Fibroblast of lung (primary cell): Measurements from ENCODE around the gene CALN1. TPM values are rescaled to one million over a fixed set of nuclear protein-coding genes. Genes with fewer than 3 reads are reported as not detected.

Experiments
- DNase-seq, 2 donors: peaks; one replicate each; pipeline versions ENCODE4 v3.0.0 to v3.0.0-alpha.2; 2010; ENCODE audit warnings: low read depth in 2 of 2
- H2AFZ ChIP-seq: 2 replicates; pipeline ENCODE4 v1.5.1; 2012; ENCODE audit warnings: low read length, control low read depth, inconsistent platforms
- H3K27ac ChIP-seq: 2 replicates; pipeline ENCODE4 v1.5.1; 2011; ENCODE audit warnings: low read length, control low read depth; ENCODE audit not compliant: insufficient read depth
- H3K27me3 ChIP-seq: 2 replicates; pipeline ENCODE4 v1.5.1; 2011; ENCODE audit warnings: mild to moderate bottlenecking, low read length; ENCODE audit not compliant: control insufficient read depth, insufficient read depth
- H3K36me3 ChIP-seq: 2 replicates; pipeline ENCODE4 v1.5.1; 2011; ENCODE audit warnings: low read length; ENCODE audit not compliant: control insufficient read depth, insufficient read depth
- H3K4me1 ChIP-seq: 2 replicates; pipeline ENCODE4 v1.5.1; 2011; ENCODE audit warnings: low read length; ENCODE audit not compliant: control insufficient read depth, insufficient read depth; ENCODE audit errors: extremely low read depth
- H3K4me2 ChIP-seq: 2 replicates; pipeline ENCODE4 v1.5.1; 2011; ENCODE audit warnings: low read length, control low read depth; ENCODE audit not compliant: insufficient read depth; ENCODE audit errors: extremely low read depth
- H3K4me3 ChIP-seq, 4 experiments: fragments of 200-600 bp in 1 of 4; sonication (generic) in 1 of 4; replicated peaks in 1 of 4; 2 replicates each; pipeline ENCODE4 v1.5.1; 2011 to 2016; ENCODE audit warnings: low read length in 4 of 4, low read depth in 3 of 4, mild to moderate bottlenecking in 3 of 4, control low read depth in 2 of 4, inconsistent platforms in 1 of 4, mixed read lengths in 1 of 4; ENCODE audit not compliant: insufficient read depth in 1 of 4; ENCODE audit errors: control extremely low read depth in 1 of 4
- H3K79me2 ChIP-seq: 2 replicates; pipeline ENCODE4 v1.5.1; 2012; ENCODE audit warnings: mild to moderate bottlenecking, low read length, inconsistent platforms; ENCODE audit not compliant: control insufficient read depth, insufficient read depth
- H3K9ac ChIP-seq: 2 replicates; pipeline ENCODE4 v1.5.1; 2011; ENCODE audit warnings: mild to moderate bottlenecking, low read length, control low read depth; ENCODE audit not compliant: insufficient read depth
- H3K9me3 ChIP-seq: 2 replicates; pipeline ENCODE4 v1.5.1; 2012; ENCODE audit warnings: low read depth, low read length; ENCODE audit not compliant: control insufficient read depth, insufficient read depth
- H4K20me1 ChIP-seq: 2 replicates; pipeline ENCODE4 v1.5.1; 2011; ENCODE audit warnings: low read length; ENCODE audit not compliant: control insufficient read depth, insufficient read depth; ENCODE audit errors: extremely low read depth
- EZH2 ChIP-seq: IDR thresholded peaks from 2 replicates; pipeline ENCODE4 v1.5.1; 2012; ENCODE audit warnings: low read length, control low read depth, mild to moderate bottlenecking; ENCODE audit errors: missing control alignments
- polyA plus RNA-seq, 2 donors: library from polyadenylated mRNA; depleted of rRNA in 1 of 2; stranded (reverse) in 1 of 2; unstranded in 1 of 2; fragments of >200 nt; gene quantifications; 2 replicates each; pipeline ENCODE4 v1.2.1, GENCODE V29; 2011 to 2012; ENCODE audit warnings: missing spikeins in 1 of 2
- total RNA-seq: library from RNA; depleted of rRNA; stranded (reverse); fragments of >200 nt; gene quantifications from 2 replicates; pipeline ENCODE4 v1.2.1, GENCODE V29; 2014
- TF ChIP-seq, protein P1 (sequence below), 2 donors: IDR thresholded peaks in 1 of 2; conservative IDR thresholded peaks in 1 of 2; 1 replicate in 1 of 2; 2 replicates in 1 of 2; pipeline ENCODE4 v1.5.1; 2011 to 2012; ENCODE audit warnings: low read length in 2 of 2, control low read depth in 1 of 2, inconsistent platforms in 1 of 2, low read depth in 1 of 2, mild to moderate bottlenecking in 1 of 2

The CALN1 gene
- total and polyA plus RNA-seq, 2 donors (not counting 1 experiment from before 2014, with no cell fraction given), result not detected

DNA sequence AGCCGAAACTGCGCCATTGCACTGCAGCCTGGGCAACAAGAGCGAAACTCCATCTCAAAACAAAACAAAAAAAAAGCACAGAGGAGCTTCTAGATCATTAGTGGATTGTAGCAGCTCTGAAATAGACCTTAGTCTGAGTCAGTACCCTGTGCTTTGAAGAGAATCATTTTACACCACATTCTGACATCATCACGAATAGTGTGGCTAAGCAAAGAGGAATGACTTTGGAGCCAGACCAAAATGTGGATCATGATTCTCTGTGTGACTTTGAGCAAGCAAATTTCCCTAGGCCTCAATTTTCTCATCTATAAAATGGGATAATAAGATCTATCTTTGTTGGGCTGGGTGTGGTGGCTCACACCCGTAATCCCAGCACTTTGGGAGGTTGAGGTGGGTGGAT lies 618.9 kb downstream of the CALN1 start:
- no peak for TF ChIP-seq EZH2
- TF ChIP-seq, protein P1, sequence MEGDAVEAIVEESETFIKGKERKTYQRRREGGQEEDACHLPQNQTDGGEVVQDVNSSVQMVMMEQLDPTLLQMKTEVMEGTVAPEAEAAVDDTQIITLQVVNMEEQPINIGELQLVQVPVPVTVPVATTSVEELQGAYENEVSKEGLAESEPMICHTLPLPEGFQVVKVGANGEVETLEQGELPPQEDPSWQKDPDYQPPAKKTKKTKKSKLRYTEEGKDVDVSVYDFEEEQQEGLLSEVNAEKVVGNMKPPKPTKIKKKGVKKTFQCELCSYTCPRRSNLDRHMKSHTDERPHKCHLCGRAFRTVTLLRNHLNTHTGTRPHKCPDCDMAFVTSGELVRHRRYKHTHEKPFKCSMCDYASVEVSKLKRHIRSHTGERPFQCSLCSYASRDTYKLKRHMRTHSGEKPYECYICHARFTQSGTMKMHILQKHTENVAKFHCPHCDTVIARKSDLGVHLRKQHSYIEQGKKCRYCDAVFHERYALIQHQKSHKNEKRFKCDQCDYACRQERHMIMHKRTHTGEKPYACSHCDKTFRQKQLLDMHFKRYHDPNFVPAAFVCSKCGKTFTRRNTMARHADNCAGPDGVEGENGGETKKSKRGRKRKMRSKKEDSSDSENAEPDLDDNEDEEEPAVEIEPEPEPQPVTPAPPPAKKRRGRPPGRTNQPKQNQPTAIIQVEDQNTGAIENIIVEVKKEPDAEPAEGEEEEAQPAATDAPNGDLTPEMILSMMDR (conservative IDR thresholded peaks at IDR 0.05 in 1 of 2, IDR thresholded peaks at IDR 0.05 in 1 of 2; ENCODE audit: low read depth in 1 of 2, low read length in 2 of 2), result no peak
- Histone ChIP-seq H3K79me2 (no peaks in the 10 kb centered on the region), H3K27me3 (no peaks in the 10 kb centered on the region), H4K20me1 (no peaks in the 10 kb centered on the region), H3K27ac (no peak overlapping the region), H3K9me3 (no peaks in the 10 kb centered on the region), H3K4me2 (no peak overlapping the region), H2AFZ (no peak overlapping the region), H3K4me1 (no peaks in the 10 kb centered on the region), H3K9ac (no peak overlapping the region), H3K36me3 (no peaks in the 10 kb centered on the region), H3K4me3 (no peak overlapping the region)
- peak in 1 of 2 donors; percentile 87 for DNase-seq

DNA sequence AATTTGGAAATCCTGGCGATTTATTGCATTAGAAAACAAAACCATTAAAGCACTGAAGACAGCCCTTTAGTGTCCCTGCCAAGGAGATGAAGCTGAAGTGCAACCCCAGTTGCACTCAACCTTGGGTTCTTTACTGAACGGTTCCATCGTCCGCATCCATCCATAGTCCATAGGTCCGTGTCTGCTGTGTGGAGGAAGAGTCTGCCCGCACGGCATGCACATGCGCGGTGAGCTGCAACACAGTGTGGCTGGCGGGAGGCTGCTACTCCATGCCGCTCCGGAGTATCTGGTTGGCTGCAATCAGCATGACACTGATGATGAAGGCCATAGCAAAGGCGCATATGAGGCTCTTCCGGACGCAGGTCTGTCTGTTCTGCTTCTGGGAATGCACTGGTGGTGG lies 624.6 kb downstream of the CALN1 start:
- H3K4me2 ChIP-seq, result no peak overlapping the region
- no peaks in the 10 kb centered on the region for H3K4me1 ChIP-seq
- H3K27me3 ChIP-seq, result no peaks in the 10 kb centered on the region
- no peaks in the 10 kb centered on the region for H4K20me1 ChIP-seq
- DNase-seq, result peak; percentile 3 to 20
- no peaks in the 10 kb centered on the region for H3K36me3 ChIP-seq
- H2AFZ ChIP-seq, result no peak overlapping the region
- no peaks in the 10 kb centered on the region for H3K9me3 ChIP-seq
- no peak overlapping the region for H3K27ac ChIP-seq
- no peak overlapping the region for H3K4me3 ChIP-seq
- H3K9ac ChIP-seq, result no peak overlapping the region
- TF ChIP-seq EZH2, result no peak
- TF ChIP-seq, protein P1 (conservative IDR thresholded peaks at IDR 0.05 in 1 of 2, IDR thresholded peaks at IDR 0.05 in 1 of 2; ENCODE audit: low read depth in 1 of 2, low read length in 2 of 2), result no peak
- no peaks in the 10 kb centered on the region for H3K79me2 ChIP-seq

DNA sequence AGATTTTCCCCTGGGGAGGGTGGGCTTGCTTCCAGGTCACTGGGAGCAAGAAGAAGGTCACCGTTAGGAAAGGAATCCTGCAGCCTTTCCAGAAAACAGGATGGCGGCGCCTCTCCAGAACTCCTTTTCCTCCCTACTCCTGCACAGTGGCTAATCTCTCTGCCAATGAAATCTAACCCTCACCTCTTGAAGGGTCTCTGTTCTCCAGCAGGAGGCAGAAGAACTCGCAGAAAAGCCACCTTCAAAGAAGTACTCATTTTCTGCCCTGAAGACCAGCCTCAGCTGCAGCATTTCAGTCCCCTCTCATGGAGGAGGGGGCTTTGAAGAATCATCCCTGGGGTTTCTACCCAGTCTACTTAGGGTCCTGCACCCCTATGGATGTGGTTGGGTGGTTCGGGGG lies 626.9 kb downstream of the CALN1 start:
- Histone ChIP-seq H3K27ac (no peak overlapping the region), H3K79me2 (no peaks in the 10 kb centered on the region), H3K9me3 (no peaks in the 10 kb centered on the region), H3K36me3 (no peaks in the 10 kb centered on the region), H3K9ac (no peak overlapping the region), H3K4me3 (no peak overlapping the region), H3K27me3 (no peaks in the 10 kb centered on the region), H3K4me1 (no peaks in the 10 kb centered on the region), H4K20me1 (no peaks in the 10 kb centered on the region), H2AFZ (no peak overlapping the region), H3K4me2 (no peak overlapping the region)
- TF ChIP-seq, protein P1 (conservative IDR thresholded peaks at IDR 0.05 in 1 of 2, IDR thresholded peaks at IDR 0.05 in 1 of 2; ENCODE audit: low read depth in 1 of 2, low read length in 2 of 2), result no peak
- TF ChIP-seq EZH2, result no peak
- no peak for DNase-seq
